ENCODE results near the gene SLC25A47. TPM values are rescaled to one million over a fixed set of nuclear protein-coding genes. Genes with fewer than 3 reads are reported as not detected.

The SLC25A47 gene
- total RNA-seq, 1 experiment from 2014 or later, result not detected

DNA sequence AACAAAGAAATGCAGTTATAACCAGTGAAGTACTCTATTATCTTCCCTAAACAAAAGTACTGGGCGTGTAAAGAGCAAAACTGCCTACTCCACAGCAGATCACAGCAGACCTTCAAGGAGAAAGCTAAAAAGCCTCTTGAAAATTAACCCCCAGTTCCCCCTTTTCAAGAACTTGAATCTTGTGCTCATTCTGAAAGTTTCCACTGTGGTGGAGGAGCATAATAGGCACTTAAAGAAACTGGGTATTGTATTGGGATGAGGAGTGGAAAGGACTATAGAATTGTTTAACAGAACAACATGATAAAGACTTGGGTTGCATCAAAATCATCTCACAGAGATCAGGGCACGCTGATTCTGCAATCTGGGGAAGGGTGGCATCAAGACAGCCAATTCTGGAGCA is 51.1 kb downstream of the SLC25A47 start:
- H3K27ac ChIP-seq (ENCODE audit: low read length), result no peak overlapping the region
- H3K36me3 ChIP-seq (ENCODE audit: control insufficient read depth, insufficient read depth, low read length), result peaks cover 6% of the 10 kb centered on the region; the same call in 1 of the 2 replicates
- ChIA-PET CTCF (no interaction called here), POLR2A (no interaction called here)
- TF ChIP-seq, protein P1, sequence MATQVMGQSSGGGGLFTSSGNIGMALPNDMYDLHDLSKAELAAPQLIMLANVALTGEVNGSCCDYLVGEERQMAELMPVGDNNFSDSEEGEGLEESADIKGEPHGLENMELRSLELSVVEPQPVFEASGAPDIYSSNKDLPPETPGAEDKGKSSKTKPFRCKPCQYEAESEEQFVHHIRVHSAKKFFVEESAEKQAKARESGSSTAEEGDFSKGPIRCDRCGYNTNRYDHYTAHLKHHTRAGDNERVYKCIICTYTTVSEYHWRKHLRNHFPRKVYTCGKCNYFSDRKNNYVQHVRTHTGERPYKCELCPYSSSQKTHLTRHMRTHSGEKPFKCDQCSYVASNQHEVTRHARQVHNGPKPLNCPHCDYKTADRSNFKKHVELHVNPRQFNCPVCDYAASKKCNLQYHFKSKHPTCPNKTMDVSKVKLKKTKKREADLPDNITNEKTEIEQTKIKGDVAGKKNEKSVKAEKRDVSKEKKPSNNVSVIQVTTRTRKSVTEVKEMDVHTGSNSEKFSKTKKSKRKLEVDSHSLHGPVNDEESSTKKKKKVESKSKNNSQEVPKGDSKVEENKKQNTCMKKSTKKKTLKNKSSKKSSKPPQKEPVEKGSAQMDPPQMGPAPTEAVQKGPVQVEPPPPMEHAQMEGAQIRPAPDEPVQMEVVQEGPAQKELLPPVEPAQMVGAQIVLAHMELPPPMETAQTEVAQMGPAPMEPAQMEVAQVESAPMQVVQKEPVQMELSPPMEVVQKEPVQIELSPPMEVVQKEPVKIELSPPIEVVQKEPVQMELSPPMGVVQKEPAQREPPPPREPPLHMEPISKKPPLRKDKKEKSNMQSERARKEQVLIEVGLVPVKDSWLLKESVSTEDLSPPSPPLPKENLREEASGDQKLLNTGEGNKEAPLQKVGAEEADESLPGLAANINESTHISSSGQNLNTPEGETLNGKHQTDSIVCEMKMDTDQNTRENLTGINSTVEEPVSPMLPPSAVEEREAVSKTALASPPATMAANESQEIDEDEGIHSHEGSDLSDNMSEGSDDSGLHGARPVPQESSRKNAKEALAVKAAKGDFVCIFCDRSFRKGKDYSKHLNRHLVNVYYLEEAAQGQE (IDR thresholded peaks at IDR 0.05; ENCODE audit: insufficient read depth in 1 of 2, low read depth in 2 of 2, low read length in 1 of 2), result no peak
- TF ChIP-seq TCF7L2 (IDR thresholded peaks at IDR 0.05; ENCODE audit: low read depth, low read length), result no peak
- TF ChIP-seq CTCF (IDR thresholded peaks at IDR 0.05), result no peak
- TF ChIP-seq SIN3A (IDR thresholded peaks at IDR 0.05; ENCODE audit: borderline replicate concordance, insufficient read depth, low read depth, low read length), result no peak
- no peak for TF ChIP-seq POLR2AphosphoS5 (IDR thresholded peaks at IDR 0.05; ENCODE audit: low read depth, low read length)
- BruUV-seq (replicated peaks), result no TSS peak
- DNase-seq (ENCODE audit: low read depth, low spot score) (no peak), ATAC-seq (no peak)
- no peaks in the 10 kb centered on the region; the same call in 1 of the 2 replicates for H3K4me1 ChIP-seq (ENCODE audit: control insufficient read depth, insufficient read depth, low read length)
- H3K27me3 ChIP-seq (ENCODE audit: control insufficient read depth, insufficient read depth, low read length), result no peaks in the 10 kb centered on the region
- intact Hi-C loops (cut with micrococcal nuclease; ENCODE audit: unreplicated experiment) (loop anchor here (10.0 kb wide), 1 partner anchor 59 kb away; no protein-coding TSS in a partner anchor), in situ Hi-C loops (cut with HindIII; ENCODE audit: low pct_unique_long_range_greater_than_20kb, low sequenced_read_pairs) (no loop called here)
- H3K4me3 ChIP-seq (ENCODE audit: low read depth in 2 of 2, low read length in 2 of 2), result peak overlapping the region; percentile 92
- no peaks in the 10 kb centered on the region for H3K9me3 ChIP-seq (ENCODE audit: control insufficient read depth, insufficient read depth, low read depth, low read length)

- no TSS peak for BruUV-seq (replicated peaks)
These were observed 51.7 kb downstream of the SLC25A47 start for GRCh38 chr14:100374876-100375265.

More at GRCh38 chr14:100374876-100375265, 51.7 kb downstream of the SLC25A47 start:
- H3K27me3 ChIP-seq (ENCODE audit: control insufficient read depth, insufficient read depth, low read length), result no peaks in the 10 kb centered on the region
- peaks cover 6% of the 10 kb centered on the region; the same call in 1 of the 2 replicates for H3K36me3 ChIP-seq (ENCODE audit: control insufficient read depth, insufficient read depth, low read length)
- POLR2A ChIA-PET, result no interaction called here
- CTCF ChIA-PET, result no interaction called here
- peak overlapping the region; percentile 87 for H3K27ac ChIP-seq (ENCODE audit: low read length)
- in situ Hi-C loops (cut with HindIII; ENCODE audit: low pct_unique_long_range_greater_than_20kb, low sequenced_read_pairs), result no loop called here
- intact Hi-C loops (cut with micrococcal nuclease; ENCODE audit: unreplicated experiment), result loop anchor here (10.0 kb wide), 1 partner anchor 60 kb away; no protein-coding TSS in a partner anchor
- TF ChIP-seq TCF7L2 (IDR thresholded peaks at IDR 0.05; ENCODE audit: low read depth, low read length), result no peak
- no peak for TF ChIP-seq CTCF (IDR thresholded peaks at IDR 0.05)
- TF ChIP-seq, protein P1 (IDR thresholded peaks at IDR 0.05; ENCODE audit: insufficient read depth in 1 of 2, low read depth in 2 of 2, low read length in 1 of 2), result no peak
- TF ChIP-seq SIN3A (IDR thresholded peaks at IDR 0.05; ENCODE audit: borderline replicate concordance, insufficient read depth, low read depth, low read length), result no peak
- no peak for TF ChIP-seq POLR2AphosphoS5 (IDR thresholded peaks at IDR 0.05; ENCODE audit: low read depth, low read length)
- no peaks in the 10 kb centered on the region for H3K9me3 ChIP-seq (ENCODE audit: control insufficient read depth, insufficient read depth, low read depth, low read length)
- H3K4me3 ChIP-seq (ENCODE audit: low read depth in 2 of 2, low read length in 2 of 2), result peak overlapping the region; percentile 92
- no peak for DNase-seq (ENCODE audit: low read depth, low spot score)
- H3K4me1 ChIP-seq (ENCODE audit: control insufficient read depth, insufficient read depth, low read length), result no peaks in the 10 kb centered on the region; the same call in 1 of the 2 replicates
- ATAC-seq, result no peak
